ENCODE measurements around the gene RNU6-9.

The RNU6-9 gene

DNA sequence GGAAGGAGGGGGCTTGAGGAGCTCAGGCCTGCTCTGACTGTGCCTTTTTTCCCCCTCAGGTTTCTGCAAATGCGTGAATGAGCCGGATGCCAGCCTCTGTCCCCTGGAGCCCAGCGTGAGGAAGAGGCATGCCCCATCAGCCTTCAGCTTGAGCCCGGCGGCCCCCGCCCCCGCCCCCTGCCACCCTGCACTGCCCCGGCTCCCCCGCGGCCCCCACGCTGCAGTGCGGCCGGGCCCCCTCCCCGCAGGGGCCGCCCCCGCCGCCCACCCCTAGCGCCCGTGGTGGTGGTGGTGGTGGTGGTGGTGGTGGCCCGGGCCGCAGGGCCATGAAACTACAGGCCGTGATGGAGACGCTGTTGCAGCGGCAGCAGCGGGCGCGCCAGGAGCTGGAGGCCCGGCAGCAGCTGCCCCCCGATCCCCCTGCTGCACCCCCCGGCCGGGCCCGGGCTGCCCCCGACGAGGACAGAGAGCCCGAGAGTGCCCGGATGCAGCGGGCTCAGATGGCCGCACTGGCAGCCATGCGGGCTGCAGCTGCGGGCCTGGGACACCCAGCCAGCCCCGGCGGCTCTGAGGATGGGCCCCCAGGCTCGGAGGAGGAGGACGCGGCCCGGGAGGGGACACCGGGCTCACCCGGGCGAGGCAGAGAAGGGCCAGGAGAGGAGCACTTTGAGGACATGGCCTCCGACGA is 36.1 kb downstream of the RNU6-9 start:
- ChIA-PET POLR2A (no interaction called here), CTCF (no interaction called here)
- TF ChIP-seq, protein P1, sequence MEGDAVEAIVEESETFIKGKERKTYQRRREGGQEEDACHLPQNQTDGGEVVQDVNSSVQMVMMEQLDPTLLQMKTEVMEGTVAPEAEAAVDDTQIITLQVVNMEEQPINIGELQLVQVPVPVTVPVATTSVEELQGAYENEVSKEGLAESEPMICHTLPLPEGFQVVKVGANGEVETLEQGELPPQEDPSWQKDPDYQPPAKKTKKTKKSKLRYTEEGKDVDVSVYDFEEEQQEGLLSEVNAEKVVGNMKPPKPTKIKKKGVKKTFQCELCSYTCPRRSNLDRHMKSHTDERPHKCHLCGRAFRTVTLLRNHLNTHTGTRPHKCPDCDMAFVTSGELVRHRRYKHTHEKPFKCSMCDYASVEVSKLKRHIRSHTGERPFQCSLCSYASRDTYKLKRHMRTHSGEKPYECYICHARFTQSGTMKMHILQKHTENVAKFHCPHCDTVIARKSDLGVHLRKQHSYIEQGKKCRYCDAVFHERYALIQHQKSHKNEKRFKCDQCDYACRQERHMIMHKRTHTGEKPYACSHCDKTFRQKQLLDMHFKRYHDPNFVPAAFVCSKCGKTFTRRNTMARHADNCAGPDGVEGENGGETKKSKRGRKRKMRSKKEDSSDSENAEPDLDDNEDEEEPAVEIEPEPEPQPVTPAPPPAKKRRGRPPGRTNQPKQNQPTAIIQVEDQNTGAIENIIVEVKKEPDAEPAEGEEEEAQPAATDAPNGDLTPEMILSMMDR (IDR thresholded peaks at IDR 0.05; ENCODE audit: control extremely low read depth, extremely low read depth, low read depth, missing control alignments), result no peak
- DNase-seq (ENCODE audit: extremely low spot score), result no peak

DNA sequence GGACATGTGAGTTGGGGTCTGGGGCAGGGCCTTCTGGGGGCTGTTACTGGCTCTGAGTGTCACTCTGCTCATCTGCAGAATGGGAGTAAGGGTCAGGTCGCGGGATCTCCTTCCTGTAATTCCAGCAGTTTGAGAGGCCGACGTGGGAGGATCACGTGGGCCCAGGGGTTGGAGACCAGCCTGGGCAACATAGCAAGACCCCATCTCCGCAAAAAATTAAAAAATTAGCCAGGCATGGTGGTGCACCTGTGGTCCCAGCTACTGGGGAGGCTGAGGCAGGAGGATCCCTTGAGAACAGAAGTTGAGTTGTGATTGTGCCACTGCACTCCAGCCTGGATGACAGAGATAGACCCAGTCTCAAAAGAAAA is 36.6 kb downstream of the RNU6-9 start:
- ChIA-PET CTCF (no interaction called here), POLR2A (no interaction called here)
- DNase-seq (ENCODE audit: extremely low spot score), result no peak
- TF ChIP-seq, protein P1 (IDR thresholded peaks at IDR 0.05; ENCODE audit: control extremely low read depth, extremely low read depth, low read depth, missing control alignments), result no peak

DNA sequence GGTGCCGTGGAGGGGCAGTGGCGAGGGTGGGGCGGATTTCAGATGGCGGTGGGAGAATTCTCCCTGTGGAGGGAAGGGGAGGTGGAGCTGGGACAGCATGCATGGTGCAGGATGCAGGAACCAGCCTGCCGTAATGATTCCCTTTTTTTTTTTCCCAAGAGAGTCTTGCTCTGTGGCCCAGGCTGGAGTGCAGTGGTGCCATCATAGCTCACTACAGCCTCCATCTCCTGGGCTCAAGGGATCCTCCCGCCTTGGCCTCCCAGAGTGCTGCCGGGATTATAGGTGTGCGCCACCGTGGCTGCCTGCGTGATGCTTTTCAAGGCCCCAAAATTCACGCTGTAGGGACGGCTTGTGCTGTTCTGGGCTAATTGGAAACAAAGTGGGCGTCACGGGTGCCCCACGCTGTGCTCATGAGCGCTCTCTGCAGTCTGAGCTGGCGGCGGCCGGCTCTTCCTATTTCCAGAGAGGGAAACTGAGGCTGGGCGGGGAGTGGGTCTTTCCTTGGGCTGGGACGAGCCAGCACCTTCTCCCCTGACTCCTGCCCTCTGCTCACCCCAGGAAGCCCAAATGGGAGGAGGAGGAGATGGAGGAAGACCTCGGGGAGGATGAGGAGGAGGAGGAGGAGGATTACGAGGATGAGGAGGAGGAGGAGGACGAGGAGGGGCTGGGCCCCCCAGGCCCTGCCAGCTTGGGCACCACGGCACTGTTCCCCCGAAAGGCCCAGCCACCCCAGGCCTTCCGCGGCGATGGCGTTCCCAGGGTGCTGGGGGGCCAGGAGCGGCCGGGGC is 38.8 kb downstream of the RNU6-9 start:
- TF ChIP-seq, protein P1 (IDR thresholded peaks at IDR 0.05; ENCODE audit: control extremely low read depth, extremely low read depth, low read depth, missing control alignments), result no peak
- no peak for DNase-seq (ENCODE audit: extremely low spot score)
- POLR2A ChIA-PET, result interaction anchor here (0.6 to 1.6 kb wide), 2 partner anchors 16 to 128 kb away, joined by 8 read pairs; no protein-coding TSS in a partner anchor
- CTCF ChIA-PET, result interaction anchor here (0.8 to 2.0 kb wide), 4 partner anchors 9 to 52 kb away, joined by 3 to 10 read pairs (median 6); partner anchors contain the start of gene WDR18

DNA sequence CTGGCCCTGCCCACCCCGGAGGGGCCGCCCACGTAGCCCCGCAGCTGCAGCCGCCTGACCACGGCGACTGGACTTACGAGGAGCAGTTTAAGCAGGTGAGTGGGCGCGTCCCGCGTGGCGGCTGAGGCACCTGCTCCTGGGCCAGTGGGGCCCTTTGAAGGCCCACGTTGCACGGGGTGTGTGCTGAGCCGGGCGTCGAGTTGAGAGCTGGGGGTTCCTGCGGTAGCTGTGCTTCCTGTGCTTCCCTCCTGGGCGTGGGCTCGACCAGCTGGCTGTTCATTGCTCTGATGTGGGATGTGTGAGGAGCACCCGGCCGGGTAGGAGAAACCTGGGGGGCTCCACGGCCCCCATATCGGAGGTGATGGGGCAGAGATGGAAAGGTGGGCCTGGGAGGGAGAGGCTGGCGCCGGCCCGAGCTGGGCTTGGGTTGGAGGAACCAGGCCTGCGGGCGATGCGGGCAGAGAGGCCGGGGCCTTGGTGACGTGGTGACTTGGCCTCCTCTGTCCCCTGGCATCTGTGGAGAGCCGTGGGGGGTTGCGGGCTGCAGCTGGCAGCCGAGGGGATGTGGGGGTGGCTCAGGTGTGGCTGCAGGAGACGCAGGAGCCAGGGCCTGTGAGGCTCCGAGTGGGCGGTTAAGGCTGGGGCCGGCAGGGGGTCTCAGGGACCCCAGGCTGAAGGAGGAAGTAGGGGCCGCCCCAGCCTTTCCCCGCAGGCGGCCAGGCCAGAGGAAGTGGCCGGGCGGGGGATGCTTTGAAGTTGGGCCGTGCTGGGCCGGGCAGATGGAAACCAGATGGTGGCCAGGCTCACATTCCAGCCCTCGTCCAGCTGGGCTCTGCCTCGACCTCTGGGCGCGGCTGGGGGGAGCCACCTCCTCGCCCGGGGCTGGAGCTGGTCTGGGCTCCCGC is 39.6 kb downstream of the RNU6-9 start:
- ChIA-PET CTCF (interaction anchor here (0.8 to 2.0 kb wide), 7 partner anchors 10 to 72 kb away, joined by 3 to 10 read pairs (median 3); partner anchors contain the start of gene WDR18), POLR2A (interaction anchor here (0.8 to 1.6 kb wide), 2 partner anchors 15 to 341 kb away, joined by 3 to 8 read pairs; no protein-coding TSS in a partner anchor)
- peak; percentile 59 for DNase-seq (ENCODE audit: extremely low spot score)
- TF ChIP-seq, protein P1 (IDR thresholded peaks at IDR 0.05; ENCODE audit: control extremely low read depth, extremely low read depth, low read depth, missing control alignments), result no peak

DNA sequence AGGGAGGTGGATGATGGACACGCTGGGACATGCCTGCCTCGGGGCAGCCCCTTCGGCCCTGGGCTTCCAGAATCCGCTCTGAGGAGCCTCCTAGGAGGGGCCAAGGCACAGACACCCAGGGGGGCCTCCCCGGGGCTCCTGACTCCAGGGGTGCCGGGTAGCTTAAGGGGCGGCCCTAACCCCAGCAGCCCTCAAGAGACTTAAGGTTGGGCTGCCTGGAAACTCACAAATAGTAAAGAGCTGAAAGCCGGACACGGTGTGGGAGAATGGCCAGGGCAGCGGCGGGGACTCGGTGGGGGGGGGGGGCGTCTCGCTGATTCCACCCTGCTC is 40.2 kb downstream of the RNU6-9 start:
- CTCF ChIA-PET, result interaction anchor here (0.8 to 2.0 kb wide), 5 partner anchors 9 to 72 kb away, joined by 3 to 10 read pairs (median 3); partner anchors contain the start of gene WDR18
- TF ChIP-seq, protein P1 (IDR thresholded peaks at IDR 0.05; ENCODE audit: control extremely low read depth, extremely low read depth, low read depth, missing control alignments), result no peak
- no peak for DNase-seq (ENCODE audit: extremely low spot score)
- POLR2A ChIA-PET, result interaction anchor here (0.8 to 1.6 kb wide), 2 partner anchors 14 to 340 kb away, joined by 3 to 8 read pairs; no protein-coding TSS in a partner anchor

Measured in GM10248 (cell line).